H9 (cell line): Measurements from ENCODE around the gene PBX4. TPM values are rescaled to one million over a fixed set of nuclear protein-coding genes. Genes with fewer than 3 reads are reported as not detected.

ENCODE experiments used
- DNase-seq: peaks from one replicate; pipeline ENCODE4 v3.0.0-alpha.2; 2017
- H2AFZ ChIP-seq: one replicate; pipeline ENCODE4 v1.6.1; 2013; ENCODE audit warnings: mild to moderate bottlenecking, low read length, control low read depth, moderate library complexity
- H2AK5ac ChIP-seq: 2 replicates; pipeline ENCODE4 v1.6.1; 2013; ENCODE audit warnings: low read length, control low read depth, mixed read lengths; ENCODE audit not compliant: insufficient read length
- H2BK120ac ChIP-seq: one replicate; pipeline ENCODE4 v1.6.1; 2013; ENCODE audit warnings: low read depth, mild to moderate bottlenecking, low read length, control low read depth, inconsistent platforms; ENCODE audit not compliant: poor library complexity, severe bottlenecking
- H2BK12ac ChIP-seq: 2 replicates; pipeline ENCODE4 v1.6.1; 2013; ENCODE audit warnings: low read length, control low read depth, mixed read lengths, low read depth; ENCODE audit not compliant: insufficient read length
- H2BK15ac ChIP-seq: 2 replicates; pipeline ENCODE4 v1.6.1; 2013; ENCODE audit warnings: low read depth, low read length, control low read depth
- H2BK20ac ChIP-seq: one replicate; pipeline ENCODE4 v1.6.1; 2013; ENCODE audit warnings: low read depth, mild to moderate bottlenecking, low read length, control low read depth, inconsistent platforms; ENCODE audit not compliant: poor library complexity, severe bottlenecking
- H2BK5ac ChIP-seq: 2 replicates; pipeline ENCODE4 v1.6.1; 2013; ENCODE audit warnings: low read length, control low read depth, mixed read lengths; ENCODE audit not compliant: insufficient read length
- H3K14ac ChIP-seq: 2 replicates; pipeline ENCODE4 v1.6.1; 2013; ENCODE audit warnings: low read length, control low read depth; ENCODE audit not compliant: insufficient read depth
- H3K18ac ChIP-seq: 2 replicates; pipeline ENCODE4 v1.6.1; 2013; ENCODE audit warnings: low read depth, mild to moderate bottlenecking, mixed read lengths, low read length, control low read depth; ENCODE audit not compliant: insufficient read length
- H3K23ac ChIP-seq: 2 replicates; pipeline ENCODE4 v1.6.1; 2013; ENCODE audit warnings: low read length, control low read depth, mixed read lengths, low read depth; ENCODE audit not compliant: insufficient read length
- H3K23me2 ChIP-seq: 2 replicates; pipeline ENCODE4 v1.6.1; 2013; ENCODE audit warnings: low read depth, mild to moderate bottlenecking, mixed read lengths, low read length, control low read depth; ENCODE audit not compliant: insufficient read length, poor library complexity, severe bottlenecking
- H3K27ac ChIP-seq: 2 replicates; pipeline ENCODE4 v1.5.1; 2013; ENCODE audit warnings: low read length, control low read depth, mixed read lengths, low read depth; ENCODE audit not compliant: insufficient read length
- H3K27me3 ChIP-seq: 2 replicates; pipeline ENCODE4 v1.6.1; 2013; ENCODE audit warnings: low read length, control low read depth, inconsistent platforms; ENCODE audit not compliant: insufficient read depth
- H3K4ac ChIP-seq: 2 replicates; pipeline ENCODE4 v1.6.1; 2013; ENCODE audit warnings: low read depth, mild to moderate bottlenecking, control low read depth, inconsistent platforms, low read length, moderate library complexity
- H3K4me1 ChIP-seq: 2 replicates; pipeline ENCODE4 v1.6.1; 2013; ENCODE audit warnings: low read length, control low read depth, inconsistent platforms; ENCODE audit not compliant: insufficient read depth
- H3K4me2 ChIP-seq: 2 replicates; pipeline ENCODE4 v1.6.1; 2013; ENCODE audit warnings: low read length, control low read depth, mixed read lengths; ENCODE audit not compliant: insufficient read length, insufficient read depth
- H3K56ac ChIP-seq: 2 replicates; pipeline ENCODE4 v1.6.1; 2013; ENCODE audit warnings: low read depth, mild to moderate bottlenecking, mixed read lengths, low read length, control low read depth; ENCODE audit not compliant: insufficient read length
- H3K79me1 ChIP-seq: 2 replicates; pipeline ENCODE4 v1.6.1; 2013; ENCODE audit warnings: low read depth, mild to moderate bottlenecking, moderate library complexity, low read length, control low read depth, inconsistent platforms; ENCODE audit not compliant: insufficient read depth, poor library complexity, severe bottlenecking
- H3K79me2 ChIP-seq: 2 replicates; pipeline ENCODE4 v1.6.1; 2013; ENCODE audit warnings: low read length, control low read depth, inconsistent platforms; ENCODE audit not compliant: insufficient read depth
- H3K9ac ChIP-seq: 2 replicates; pipeline ENCODE4 v1.6.1; 2013; ENCODE audit warnings: low read length, control low read depth, mixed read lengths; ENCODE audit not compliant: insufficient read length; ENCODE audit errors: extremely low read depth
- H3K9me3 ChIP-seq: one replicate; pipeline ENCODE4 v1.6.1; 2013; ENCODE audit warnings: low read depth, low read length, inconsistent platforms; ENCODE audit not compliant: control insufficient read depth
- H3T11ph ChIP-seq: one replicate; pipeline ENCODE4 v1.6.1; 2013; ENCODE audit warnings: mild to moderate bottlenecking, low read length, control low read depth, inconsistent platforms
- H4K20me1 ChIP-seq: one replicate; pipeline ENCODE4 v1.6.1; 2013; ENCODE audit not compliant: control insufficient read depth, insufficient read length, insufficient read depth
- H4K5ac ChIP-seq: 2 replicates; pipeline ENCODE4 v1.6.1; 2013; ENCODE audit warnings: low read depth, mild to moderate bottlenecking, mixed read lengths, low read length, control low read depth; ENCODE audit not compliant: insufficient read length
- H4K8ac ChIP-seq: replicated peaks from 2 replicates; pipeline ENCODE4 v1.6.1; 2013; ENCODE audit warnings: low read length, control low read depth, mixed read lengths, low read depth; ENCODE audit not compliant: insufficient read length
- H4K91ac ChIP-seq: 2 replicates; pipeline ENCODE4 v1.6.1; 2013; ENCODE audit warnings: low read depth, mild to moderate bottlenecking, moderate library complexity, mixed read lengths, low read length, control low read depth; ENCODE audit not compliant: insufficient read length
- H3K27ac Mint-ChIP-seq, 3 experiments: 2 replicates in 2 of 3; 3 replicates in 1 of 3; pipeline ENCODE4 v1.8.0; 2020 to 2021; ENCODE audit warnings: mixed read lengths in 3 of 3, mild to moderate bottlenecking in 1 of 3, moderate library complexity in 1 of 3
- H3K27me3 Mint-ChIP-seq: 2 replicates; pipeline ENCODE4 v1.8.0; 2021; ENCODE audit warnings: low read depth, mild to moderate bottlenecking, moderate library complexity, mixed read lengths
- H3K36me3 Mint-ChIP-seq, 3 experiments: 2 replicates in 2 of 3; 3 replicates in 1 of 3; pipeline ENCODE4 v1.8.0; 2020 to 2021; ENCODE audit warnings: low read depth in 3 of 3, mixed read lengths in 3 of 3; ENCODE audit not compliant: insufficient read depth in 1 of 3
- H3K4me1 Mint-ChIP-seq, 2 experiments: 2 replicates each; pipeline ENCODE4 v1.8.0; 2020; ENCODE audit warnings: mixed read lengths in 2 of 2
- H3K4me3 Mint-ChIP-seq, 2 experiments: 2 replicates in 1 of 2; 3 replicates in 1 of 2; pipeline ENCODE4 v1.8.0; 2020 to 2021; ENCODE audit warnings: mild to moderate bottlenecking in 2 of 2, mixed read lengths in 2 of 2, moderate library complexity in 1 of 2
- H3K9me3 Mint-ChIP-seq, 2 experiments: 2 replicates in 1 of 2; 3 replicates in 1 of 2; pipeline ENCODE4 v1.8.0; 2020; ENCODE audit warnings: mild to moderate bottlenecking in 2 of 2, mixed read lengths in 2 of 2, moderate library complexity in 1 of 2
- WGBS: extraction: QIAGEN DNeasy Blood & Tissue Kit; methylation state at CpG from one replicate; pipeline ENCODE4 v1.1.7; 2013; ENCODE audit warnings: missing lambda C conversion rate, low lambda C conversion rate, mixed read lengths; ENCODE audit not compliant: insufficient read length; ENCODE audit errors: extremely low coverage; 5-methylcytosine and 5-hydroxymethylcytosine counted together
- total RNA-seq: library from RNA; stranded (reverse); gene quantifications from 2 replicates; pipeline ENCODE4 v1.2.1, GENCODE V29; 2021
- TF ChIP-seq, protein P1 (sequence below): fragments of 200-600 bp; sonication (generic); conservative IDR thresholded peaks from 3 replicates; pipeline ENCODE4 v1.8.0; 2021; ENCODE audit warnings: antibody characterized with exemption, mild to moderate bottlenecking

PBX4 gene
- total RNA-seq, 1 experiment from 2014 or later: 3.3 TPM

DNA sequence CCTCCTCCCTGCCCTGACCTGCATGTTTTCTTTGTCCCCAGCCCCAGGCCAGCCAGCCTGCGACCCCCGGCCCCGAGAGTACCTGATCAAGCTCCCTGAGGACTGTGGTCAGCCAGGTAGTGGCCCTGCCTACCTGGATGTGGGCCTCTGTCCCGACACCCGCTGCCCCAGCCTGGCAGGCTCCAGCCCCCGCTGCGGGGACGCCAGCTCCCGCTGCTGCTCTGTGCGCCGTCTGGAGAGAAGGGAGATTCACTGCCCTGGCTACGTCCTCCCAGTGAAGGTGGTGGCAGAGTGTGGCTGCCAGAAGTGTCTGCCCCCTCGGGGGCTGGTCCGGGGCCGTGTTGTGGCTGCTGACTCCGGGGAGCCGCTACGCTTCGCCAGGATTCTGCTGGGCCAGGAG, 74.8 kb downstream of the PBX4 start:
- no peak overlapping the region for H3K27ac ChIP-seq
- H2AK5ac ChIP-seq: no peak overlapping the region
- no peak overlapping the region for H3K4ac ChIP-seq
- no peaks in the 10 kb centered on the region for H3K79me2 ChIP-seq
- no peak overlapping the region for H3K9ac ChIP-seq
- H3K4me2 ChIP-seq: no peak overlapping the region
- Mint-ChIP-seq H3K4me1 (peaks cover 5 to 13% of the 10 kb centered on the region in 2 experiments), H3K36me3 (peaks cover 2 to 4% (median 2%) of the 10 kb centered on the region in 3 experiments; a peak in 4 of 7 replicates), H3K27me3 (peaks cover 18% of the 10 kb centered on the region), H3K9me3 (no peaks in the 10 kb centered on the region), H3K4me3 (no peak overlapping the region), H3K27ac (no peak overlapping the region)
- H4K91ac ChIP-seq: no peak overlapping the region
- no peaks in the 10 kb centered on the region for H3K9me3 ChIP-seq
- DNase-seq: no peak
- no peak overlapping the region for H4K8ac ChIP-seq
- WGBS: no CpG with 5 or more reads among the region's 19 CpGs
- H2BK12ac ChIP-seq: no peak overlapping the region
- no peak overlapping the region for H3K14ac ChIP-seq
- peaks cover 6% of the 10 kb centered on the region for H3K23me2 ChIP-seq
- H2BK5ac ChIP-seq: no peak overlapping the region
- H3K18ac ChIP-seq: no peak overlapping the region
- H3K27me3 ChIP-seq: peaks cover 2% of the 10 kb centered on the region; the same call in 1 of the 2 replicates
- no peaks in the 10 kb centered on the region for H3K79me1 ChIP-seq
- H2BK120ac ChIP-seq: no peak overlapping the region
- H3K56ac ChIP-seq: no peak overlapping the region
- no peak overlapping the region for H2BK15ac ChIP-seq
- H4K20me1 ChIP-seq: no peaks in the 10 kb centered on the region
- no peak overlapping the region for H4K5ac ChIP-seq
- no peak overlapping the region for H2BK20ac ChIP-seq
- no peak overlapping the region for H2AFZ ChIP-seq
- H3K4me1 ChIP-seq: no peaks in the 10 kb centered on the region
- TF ChIP-seq, protein P1, sequence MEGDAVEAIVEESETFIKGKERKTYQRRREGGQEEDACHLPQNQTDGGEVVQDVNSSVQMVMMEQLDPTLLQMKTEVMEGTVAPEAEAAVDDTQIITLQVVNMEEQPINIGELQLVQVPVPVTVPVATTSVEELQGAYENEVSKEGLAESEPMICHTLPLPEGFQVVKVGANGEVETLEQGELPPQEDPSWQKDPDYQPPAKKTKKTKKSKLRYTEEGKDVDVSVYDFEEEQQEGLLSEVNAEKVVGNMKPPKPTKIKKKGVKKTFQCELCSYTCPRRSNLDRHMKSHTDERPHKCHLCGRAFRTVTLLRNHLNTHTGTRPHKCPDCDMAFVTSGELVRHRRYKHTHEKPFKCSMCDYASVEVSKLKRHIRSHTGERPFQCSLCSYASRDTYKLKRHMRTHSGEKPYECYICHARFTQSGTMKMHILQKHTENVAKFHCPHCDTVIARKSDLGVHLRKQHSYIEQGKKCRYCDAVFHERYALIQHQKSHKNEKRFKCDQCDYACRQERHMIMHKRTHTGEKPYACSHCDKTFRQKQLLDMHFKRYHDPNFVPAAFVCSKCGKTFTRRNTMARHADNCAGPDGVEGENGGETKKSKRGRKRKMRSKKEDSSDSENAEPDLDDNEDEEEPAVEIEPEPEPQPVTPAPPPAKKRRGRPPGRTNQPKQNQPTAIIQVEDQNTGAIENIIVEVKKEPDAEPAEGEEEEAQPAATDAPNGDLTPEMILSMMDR: no peak
- H3T11ph ChIP-seq: no peak overlapping the region
- H3K23ac ChIP-seq: no peak overlapping the region
